Measurements from ENCODE around the gene MRPL52.
"Not testable (repeated sequence)": the region's sequence is repeated elsewhere in the genome, so short reads cannot be mapped to it uniquely, and the experiment has no call there.

Gene MRPL52

DNA sequence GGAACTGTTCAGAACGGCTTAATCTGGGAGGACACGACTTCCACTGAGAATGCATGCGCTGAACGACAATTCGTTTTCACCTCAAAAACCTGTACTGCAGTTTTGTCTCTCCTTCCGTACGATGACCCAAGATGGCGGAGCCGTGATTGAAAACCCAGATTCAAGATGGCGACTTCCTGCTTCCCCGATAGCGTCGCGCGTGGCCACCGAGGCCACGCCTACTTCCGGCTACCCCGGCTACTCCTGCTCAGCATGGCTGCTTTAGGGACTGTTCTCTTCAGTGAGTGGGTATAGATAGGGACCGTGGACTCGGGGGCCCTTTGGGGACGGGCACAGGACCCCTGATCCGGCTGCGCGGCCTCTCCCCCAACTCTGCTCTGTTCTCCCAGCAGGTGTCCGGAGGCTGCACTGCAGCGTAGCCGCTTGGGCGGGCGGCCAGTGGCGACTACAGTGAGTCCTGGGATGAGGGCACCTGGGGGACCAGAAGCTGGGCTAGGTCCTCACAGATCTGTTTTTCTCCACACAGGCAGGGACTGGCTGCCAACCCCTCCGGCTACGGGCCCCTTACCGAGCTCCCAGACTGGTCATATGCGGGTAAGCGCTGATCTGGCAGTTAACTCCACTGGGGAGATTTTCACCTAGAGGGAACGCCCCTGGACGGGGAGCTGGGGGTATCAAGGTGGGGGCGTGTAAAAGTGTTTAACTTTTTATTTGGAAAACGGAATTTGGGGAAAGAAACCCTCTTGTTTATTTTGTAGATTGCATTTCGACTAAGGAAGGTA is at the start of gene MRPL52:
Gene MRPL52, plus strand, starts transcription at position 227 of the 782 bp plus-strand sequence. Its CDS starts 26 bp downstream, at position 253.
- DNase-seq (ENCODE audit: low spot score) = peak; percentile 89

- DNase-seq (ENCODE audit: low spot score) = no peak
These were observed 49.5 kb upstream of the MRPL52 start for GRCh38 chr14:22780105-22780679.

GRCh38 chr14:22780941-22781300 is 48.8 kb upstream of the MRPL52 start:
- no peak for DNase-seq (ENCODE audit: low spot score)

DNA sequence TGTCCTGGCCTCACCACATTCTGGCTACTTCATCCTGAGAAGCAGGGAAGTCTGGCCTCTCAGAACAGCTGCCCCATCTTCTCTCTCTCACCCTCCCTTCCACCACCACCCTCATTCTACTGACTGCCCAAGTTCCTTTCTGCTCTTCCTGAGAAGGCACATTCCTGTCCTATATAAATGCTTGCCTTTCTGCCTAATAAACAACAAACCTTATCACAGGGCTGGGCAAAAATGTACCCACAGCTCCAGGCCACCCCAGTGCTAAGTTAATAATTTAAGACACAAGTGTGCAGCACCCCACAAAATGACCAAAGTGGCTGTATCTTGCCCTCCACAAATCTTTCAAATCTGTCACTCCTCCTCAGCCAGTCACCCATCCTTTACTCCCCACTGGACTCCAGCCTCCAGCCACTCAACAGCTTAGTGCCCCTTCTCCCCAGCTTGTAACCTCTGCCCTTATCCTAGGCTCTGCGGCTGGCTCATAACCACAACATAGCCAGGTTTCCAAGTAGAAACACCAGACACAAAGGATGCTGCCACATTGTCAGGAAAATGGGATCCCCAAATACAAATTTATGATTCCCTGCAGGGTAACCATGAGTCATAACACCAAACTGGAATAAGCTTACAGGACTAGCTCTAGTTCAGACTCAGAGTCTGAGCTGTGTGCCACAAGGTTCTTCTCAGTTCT is 48.2 kb upstream of the MRPL52 start:
- peak; percentile 40 for DNase-seq (ENCODE audit: low spot score)

DNA sequence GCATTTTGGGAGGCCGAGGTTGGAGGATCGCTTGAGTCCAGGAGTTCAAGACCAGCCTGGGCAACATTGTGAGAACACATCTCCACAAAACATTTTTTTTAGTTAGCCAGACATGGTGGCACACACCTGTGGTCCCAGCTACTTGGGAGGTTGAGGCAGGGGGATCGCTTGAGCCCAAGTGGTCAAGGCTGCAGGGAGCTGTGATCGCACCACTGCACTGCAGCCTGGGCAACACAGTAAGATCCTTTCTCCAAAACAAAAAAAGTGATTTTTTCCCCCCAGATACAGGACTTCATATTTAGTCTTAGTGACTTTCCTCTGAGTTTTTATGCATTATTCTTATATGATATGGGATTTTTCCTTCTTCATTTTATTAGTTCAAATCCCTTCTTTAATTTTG is 43.0 kb upstream of the MRPL52 start:
- DNase-seq (ENCODE audit: low spot score) = no peak

- peak; percentile 40 for DNase-seq (ENCODE audit: low spot score)
These were observed 38.4 kb upstream of the MRPL52 start for GRCh38 chr14:22791301-22791700.

DNA sequence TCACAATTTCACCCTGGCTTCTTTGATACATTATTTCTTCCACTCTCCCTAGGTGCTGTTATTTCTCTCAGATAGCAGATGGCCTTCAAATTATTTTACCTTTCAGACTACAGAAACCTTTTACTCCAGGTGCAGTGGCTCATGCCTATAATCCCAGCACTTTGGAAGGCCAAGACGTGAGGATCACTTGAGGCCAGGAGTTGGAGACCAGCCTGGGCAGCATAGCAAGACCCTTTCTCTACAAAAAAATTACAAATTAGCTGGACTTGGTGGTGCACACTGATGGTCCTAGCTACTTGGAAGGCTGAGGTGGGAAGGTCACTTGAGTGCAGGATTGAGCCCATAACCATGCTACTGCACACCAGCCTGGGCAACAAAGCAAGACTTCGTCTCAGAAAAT is 37.5 kb upstream of the MRPL52 start:
- no peak for DNase-seq (ENCODE audit: low spot score)

DNA sequence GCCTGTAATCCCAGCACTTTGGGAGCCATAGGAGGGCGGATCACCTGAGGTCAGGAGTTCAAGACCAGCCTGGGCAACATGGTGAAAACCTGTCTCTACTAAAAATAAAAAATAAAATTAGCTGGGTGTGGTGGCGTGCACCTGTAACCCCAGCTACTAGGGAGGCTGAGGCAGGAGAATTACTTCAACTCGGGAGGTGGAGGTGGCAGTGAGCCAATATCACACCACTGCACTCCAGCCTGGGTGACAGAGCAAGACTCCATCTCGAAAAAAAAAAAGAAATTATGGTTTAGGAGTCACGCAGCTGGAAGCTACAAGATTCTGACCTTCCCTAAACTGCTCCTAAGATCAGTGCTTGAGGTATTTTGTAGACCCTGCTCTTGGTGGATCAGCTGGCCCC is 36.1 kb upstream of the MRPL52 start:
- not testable (repeated sequence) for DNase-seq (ENCODE audit: low spot score)

DNA sequence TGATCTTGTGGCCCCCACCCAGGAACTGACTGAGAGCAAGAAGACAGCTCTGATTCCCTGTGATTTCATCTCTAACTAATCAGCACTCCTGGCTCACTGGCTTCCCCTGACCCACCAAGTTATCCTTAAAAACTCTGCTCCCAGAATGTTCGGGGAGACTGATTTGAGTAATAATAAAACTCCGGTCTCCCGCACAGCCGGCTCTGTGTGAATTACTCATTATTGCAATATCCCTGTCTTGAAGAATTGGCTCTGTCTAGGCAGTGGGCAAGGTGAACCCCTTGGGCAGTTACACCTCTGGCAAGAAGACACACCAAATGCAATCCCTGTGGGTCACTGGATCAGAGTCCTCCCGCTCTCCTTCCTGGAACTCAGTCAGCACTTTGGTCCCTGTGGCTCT is 35.7 kb upstream of the MRPL52 start:
- no peak for DNase-seq (ENCODE audit: low spot score)

- no peak for DNase-seq (ENCODE audit: low spot score)
These were observed 35.1 kb upstream of the MRPL52 start for GRCh38 chr14:22794551-22794951.

DNA sequence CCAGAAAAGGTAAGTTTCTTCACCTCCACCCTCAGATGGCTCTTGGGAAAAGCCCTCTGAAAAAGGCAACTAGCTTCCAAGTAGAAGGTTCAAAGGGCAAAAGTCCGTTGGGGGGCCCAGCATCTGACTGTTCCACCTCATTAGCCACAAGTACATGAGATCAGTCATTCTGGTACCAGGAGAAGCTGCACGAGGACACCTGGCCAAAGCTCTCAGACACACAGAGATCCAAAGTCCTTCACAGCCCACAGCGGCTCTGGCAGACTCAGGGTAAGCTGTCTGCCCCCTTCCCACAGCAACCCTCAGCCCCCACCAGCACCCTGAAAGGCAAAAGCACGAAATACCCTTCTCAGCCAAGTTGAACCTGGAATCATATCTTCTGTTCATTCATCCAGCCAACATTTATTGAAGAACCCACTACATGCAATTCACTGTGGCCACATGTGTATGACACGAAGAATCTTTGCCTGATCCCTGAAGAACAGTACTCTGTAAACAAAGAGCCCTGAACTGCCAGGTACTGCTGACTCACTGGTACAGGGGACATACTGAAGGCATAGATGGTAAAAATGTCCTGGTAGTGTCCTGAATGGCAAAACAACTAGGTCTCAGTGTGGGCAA is 33.5 kb upstream of the MRPL52 start:
- no peak for DNase-seq (ENCODE audit: low spot score)

DNA sequence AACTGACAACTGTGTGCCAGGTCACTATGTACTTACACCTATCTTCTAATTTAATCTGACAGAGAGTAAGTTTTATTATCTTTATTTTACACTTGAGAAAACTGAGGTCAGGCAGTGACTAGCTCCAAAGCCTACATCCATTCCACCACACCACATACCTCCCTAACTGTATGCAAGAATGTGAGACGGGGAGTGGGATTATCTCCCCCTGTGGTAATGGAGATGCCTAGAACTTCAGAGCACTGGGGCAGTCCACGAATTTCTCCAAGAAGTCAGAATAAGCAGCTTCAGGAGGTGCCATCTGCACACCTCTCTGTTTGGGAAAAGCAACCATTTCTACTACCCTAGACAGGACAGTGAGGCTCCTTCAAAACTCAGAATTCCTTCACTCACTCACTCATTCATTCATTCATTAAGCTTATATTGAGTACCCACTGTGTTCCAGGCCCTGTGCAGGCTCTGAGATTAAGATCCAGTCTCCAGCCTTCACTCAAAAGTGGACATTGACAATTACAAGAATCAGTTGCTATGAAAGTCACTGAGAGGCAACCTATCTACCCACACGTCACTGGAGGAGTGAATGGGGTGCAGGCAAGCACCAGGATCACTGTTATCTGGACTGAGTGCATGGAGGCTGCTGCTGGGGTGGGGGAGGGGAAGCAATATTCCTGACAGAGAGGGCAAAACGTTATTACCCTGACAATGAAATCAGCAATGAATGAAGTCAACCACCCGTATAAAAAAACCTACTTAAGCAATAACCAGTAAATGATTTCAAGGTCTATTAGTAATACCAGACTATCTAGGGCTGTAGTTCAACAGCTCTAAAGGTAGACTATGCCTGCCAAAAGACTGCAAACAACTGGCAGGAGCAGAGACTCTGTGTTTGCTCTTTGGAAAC is 32.4 kb upstream of the MRPL52 start:
- no peak for DNase-seq (ENCODE audit: low spot score)

- no peak for DNase-seq (ENCODE audit: low spot score)
These were observed 31.2 kb upstream of the MRPL52 start for GRCh38 chr14:22798528-22798927.

GRCh38 chr14:22800346-22800745 is 29.3 kb upstream of the MRPL52 start:
- no peak for DNase-seq (ENCODE audit: low spot score)

- no peak for DNase-seq (ENCODE audit: low spot score)
These were observed 28.0 kb upstream of the MRPL52 start for GRCh38 chr14:22801716-22802115.

DNA sequence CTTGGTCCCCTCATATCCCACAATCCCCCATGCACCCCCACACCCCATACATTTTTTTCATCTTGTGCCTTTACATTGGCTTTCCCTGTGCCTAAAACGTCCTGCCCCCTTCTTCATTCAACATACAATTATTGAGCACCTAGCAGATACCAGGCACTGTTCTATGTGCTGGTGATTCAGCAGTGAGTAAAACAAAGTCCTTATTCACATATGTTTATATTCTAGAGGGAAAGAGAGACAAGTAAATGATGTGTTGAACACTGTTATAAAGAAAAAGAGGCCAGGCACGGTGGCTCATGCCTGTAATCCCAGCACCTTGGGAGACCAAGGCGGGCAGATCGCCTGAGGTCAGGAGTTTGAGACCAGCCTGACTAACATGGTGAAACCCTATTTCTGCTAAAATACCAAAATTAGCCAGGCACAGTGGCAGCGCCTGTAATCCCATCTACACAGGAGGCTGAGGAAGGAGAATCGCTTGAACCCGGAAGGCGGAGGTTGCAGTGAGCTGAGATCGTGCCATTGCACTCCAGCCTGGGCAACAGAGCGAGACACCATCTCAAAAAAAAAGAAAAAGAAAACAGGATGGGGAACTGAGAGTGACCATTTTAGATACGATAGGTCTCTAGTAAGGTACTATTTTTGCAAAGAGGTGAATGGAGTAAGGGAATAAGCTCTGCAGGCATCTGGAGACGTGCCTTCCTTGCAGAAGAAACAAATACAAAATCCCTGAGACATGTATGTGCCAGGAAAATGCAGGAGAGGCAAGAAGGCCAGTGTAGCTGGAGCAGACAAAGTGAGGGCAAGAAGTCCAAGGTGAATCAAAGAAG is 26.6 kb upstream of the MRPL52 start:
- DNase-seq (ENCODE audit: low spot score) = no peak

DNA sequence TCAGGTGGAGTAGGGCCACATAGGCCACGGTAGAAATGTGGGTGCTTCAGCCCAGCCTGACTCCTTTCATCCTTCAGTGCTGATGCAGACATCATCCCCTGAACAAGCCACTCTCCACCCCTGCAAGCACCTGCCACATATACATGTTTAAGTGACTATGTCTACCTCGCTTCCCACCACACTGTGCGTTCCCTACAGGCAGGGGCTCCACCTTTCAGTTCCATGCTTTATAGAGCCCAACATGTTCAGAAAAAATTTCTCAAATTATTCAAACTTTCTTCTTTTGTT is 26.1 kb upstream of the MRPL52 start:
- no peak for DNase-seq (ENCODE audit: low spot score)

GRCh38 chr14:22805235-22805634 is 24.5 kb upstream of the MRPL52 start:
- not testable (repeated sequence) for DNase-seq (ENCODE audit: low spot score)

GRCh38 chr14:22807432-22808087 is 22.1 kb upstream of the MRPL52 start:
- no peak for DNase-seq (ENCODE audit: low spot score)

- DNase-seq (ENCODE audit: low spot score) = no peak
These were observed 21.1 kb upstream of the MRPL52 start for GRCh38 chr14:22808388-22809209.

All from SW480 (cell line).